T47D (cell line): Measurements from ENCODE around the gene ZSCAN1.
A peak's percentile ranks its signal among the peaks of the same experiment; 100 is the strongest.
"Not testable (repeated sequence)": the region's sequence is repeated elsewhere in the genome, so short reads cannot be mapped to it uniquely, and the experiment has no call there.

Source experiments
- DNase-seq, 2 experiments: peaks; one replicate each; pipeline versions ENCODE4 v3.0.0 to v3.0.0-alpha.2; 2011 to 2012; ENCODE audit warnings: low read depth in 1 of 2, low spot score in 1 of 2
- JUND ChIP-seq: IDR thresholded peaks from 2 replicates; pipeline ENCODE4 v1.6.1; 2012; ENCODE audit warnings: low read depth
- in situ Hi-C: cut with HindIII; loops from 2 replicates; pipeline ENCODE4 v1.10.0; 2016; ENCODE audit warnings: low sequenced_read_pairs, low pct_unique_long_range_greater_than_20kb

The ZSCAN1 gene

GRCh38 chr19:58033741-58034476 lies at the start of gene ZSCAN1:
Gene ZSCAN1 (plus strand): TSS chr19:58034025. CDS start chr19:58037837, 3,812 bp downstream.
- in situ Hi-C loops = no loop called here
- TF ChIP-seq JUND = no peak
- peak; percentile 83 to 95 for DNase-seq

GRCh38 chr19:57992841-57993240 lies 41.0 kb upstream of the ZSCAN1 start:
- TF ChIP-seq JUND = no peak
- in situ Hi-C loops = no loop called here

DNA sequence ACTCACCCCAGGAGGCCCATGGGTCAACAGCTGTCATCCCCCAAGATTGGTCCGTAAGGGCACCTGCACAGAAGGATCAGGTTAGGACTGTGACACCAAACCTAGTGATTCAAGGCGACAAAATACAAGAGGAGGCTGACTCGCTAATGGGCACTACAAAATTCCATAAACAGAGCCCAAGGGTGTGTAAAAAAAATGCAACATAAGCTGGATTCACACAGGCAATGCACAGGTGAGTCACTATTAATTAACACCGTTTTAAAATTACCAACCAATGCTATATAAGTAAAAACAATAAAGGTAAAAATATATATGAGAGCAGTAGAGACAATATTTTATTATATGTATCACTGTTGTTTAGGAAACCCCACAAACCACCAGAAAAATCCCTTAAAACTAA lies 33.1 kb upstream of the ZSCAN1 start:
- in situ Hi-C loops = no loop called here
- TF ChIP-seq JUND = no peak
- no peak for DNase-seq

More at GRCh38 chr19:57992841-57993240, 41.0 kb upstream of the ZSCAN1 start:
- DNase-seq = no peak

DNA sequence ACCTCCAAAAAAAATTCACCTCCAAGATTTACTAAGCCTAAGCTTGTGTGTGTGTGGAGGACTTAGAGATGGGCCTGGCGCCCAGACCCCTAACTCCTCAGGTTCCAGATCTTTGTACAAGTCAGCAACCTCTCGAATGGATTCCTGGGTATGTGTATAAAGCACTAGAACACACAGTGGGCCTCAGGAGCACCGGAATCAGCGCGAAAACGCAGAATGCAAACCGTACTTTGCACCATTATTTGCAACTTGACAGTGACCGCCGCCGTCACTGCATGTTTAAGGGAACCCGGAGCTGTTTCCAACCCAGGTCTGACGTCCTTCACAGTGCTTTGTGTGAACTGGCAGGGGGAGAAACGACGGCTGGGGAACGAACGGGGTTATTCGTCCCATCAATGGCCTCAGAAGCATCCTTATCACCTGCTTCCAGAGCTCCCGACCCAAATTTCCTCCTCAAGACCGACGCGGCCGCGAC lies 31.9 kb upstream of the ZSCAN1 start:
- peak in 1 of 2 experiments; percentile 12 for DNase-seq
- no peak for TF ChIP-seq JUND
- in situ Hi-C loops = no loop called here

GRCh38 chr19:58002384-58003173 lies 31.2 kb upstream of the ZSCAN1 start, which contains the start of gene ZNF606:
Gene ZNF606 (minus strand): TSS chr19:58002820. CDS start chr19:58001319, 1,501 bp downstream.
- in situ Hi-C loops = no loop called here
- peak; percentile 84 to 85 for DNase-seq
- no peak for TF ChIP-seq JUND

DNA sequence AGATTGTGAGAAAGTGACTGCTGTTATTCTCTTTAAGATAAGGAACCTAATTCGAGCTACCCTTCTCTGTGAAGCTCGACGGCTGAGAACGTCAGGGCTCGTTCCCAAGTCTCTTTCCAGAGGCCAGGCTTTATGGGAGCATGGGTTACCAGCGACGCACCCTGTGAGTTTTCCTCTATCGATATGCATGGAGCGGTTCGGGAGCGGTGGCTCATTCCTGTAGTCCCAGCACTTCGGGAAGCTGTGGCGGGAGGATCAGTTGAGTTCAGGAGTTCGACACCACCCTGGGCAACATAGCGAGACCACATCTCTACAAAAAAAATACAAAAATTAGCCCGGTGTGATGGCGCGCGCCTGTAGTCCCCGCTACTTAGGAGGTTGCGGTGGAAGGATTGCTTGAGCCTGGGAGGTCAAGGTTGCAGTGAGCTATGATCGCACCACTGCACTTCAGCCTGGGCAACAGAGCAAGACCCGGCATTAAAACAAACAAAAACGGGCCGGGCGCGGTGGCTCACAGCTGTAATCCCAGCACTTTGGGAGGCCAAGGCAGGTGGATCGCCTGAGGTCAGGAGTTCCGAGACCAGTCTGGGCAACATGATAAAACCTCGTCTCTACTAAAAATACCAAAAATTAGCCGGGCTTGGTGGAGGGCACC lies 30.5 kb upstream of the ZSCAN1 start:
- DNase-seq = no peak
- in situ Hi-C loops = no loop called here
- TF ChIP-seq JUND = no peak

DNA sequence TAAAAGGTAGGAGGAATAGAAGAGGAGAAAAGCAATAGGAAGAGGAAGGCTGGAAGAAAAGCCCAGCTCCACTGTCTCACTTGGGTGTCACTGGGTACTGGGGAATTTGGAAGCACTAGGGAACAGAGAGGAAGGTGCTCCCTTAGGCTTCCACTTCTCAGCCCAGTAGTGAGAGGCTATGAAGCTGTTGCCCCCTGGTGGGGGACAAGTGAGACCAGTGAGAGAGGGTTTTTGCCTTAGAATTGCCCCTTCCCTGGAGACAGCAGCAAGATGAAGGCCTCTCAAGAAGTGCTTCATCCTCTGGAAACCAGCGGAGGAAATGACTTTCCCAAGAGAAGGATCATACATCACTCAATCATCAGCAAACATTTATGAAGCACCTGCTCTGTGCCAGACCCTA lies 26.5 kb upstream of the ZSCAN1 start:
- in situ Hi-C loops = no loop called here
- no peak for TF ChIP-seq JUND
- DNase-seq = peak in 1 of 2 experiments; percentile 60

DNA sequence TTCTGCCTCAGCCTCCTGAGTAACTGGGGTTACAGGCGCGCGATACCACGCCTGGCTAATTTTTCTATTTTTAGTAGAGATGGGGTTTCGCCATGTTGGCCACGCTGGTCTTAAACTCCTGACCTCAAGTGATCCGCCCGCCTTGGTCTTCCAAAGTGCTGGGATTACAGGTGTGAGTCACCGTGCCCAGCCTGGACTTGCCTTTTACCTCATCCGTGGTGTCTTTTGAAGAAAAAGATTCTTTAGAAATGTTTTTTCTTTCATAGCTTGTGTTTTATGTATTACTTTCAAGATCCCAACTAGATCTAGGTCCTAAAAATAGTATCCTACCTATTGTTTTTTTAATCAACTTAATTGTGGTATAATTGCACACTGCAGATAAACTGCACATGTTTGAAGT lies 24.9 kb upstream of the ZSCAN1 start:
- in situ Hi-C loops, DNase-seq: not testable (repeated sequence)

DNA sequence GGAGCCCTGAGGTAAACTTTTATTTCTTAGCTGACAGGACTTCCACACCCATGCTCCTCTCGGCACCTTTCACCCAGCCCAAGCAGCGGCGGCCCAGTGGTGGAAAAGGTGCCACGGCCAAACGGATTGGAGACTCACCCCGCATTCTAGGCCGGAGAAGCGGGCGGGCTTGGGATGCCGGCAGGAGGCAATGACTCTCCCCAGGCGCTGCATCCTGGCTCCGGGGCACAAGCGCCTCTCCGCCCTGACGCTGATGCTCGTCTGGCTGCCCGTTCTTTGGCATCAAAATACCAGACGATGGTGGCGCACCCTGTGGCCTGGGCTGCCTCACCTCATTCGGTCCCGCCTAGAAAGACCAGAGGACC lies 24.5 kb upstream of the ZSCAN1 start:
- no peak for DNase-seq
- TF ChIP-seq JUND = no peak
- in situ Hi-C loops = no loop called here

- peak; percentile 59 to 92 for DNase-seq
- in situ Hi-C loops = no loop called here
- TF ChIP-seq JUND = no peak
Measured at GRCh38 chr19:58009666-58010301, 24.0 kb upstream of the ZSCAN1 start.

DNA sequence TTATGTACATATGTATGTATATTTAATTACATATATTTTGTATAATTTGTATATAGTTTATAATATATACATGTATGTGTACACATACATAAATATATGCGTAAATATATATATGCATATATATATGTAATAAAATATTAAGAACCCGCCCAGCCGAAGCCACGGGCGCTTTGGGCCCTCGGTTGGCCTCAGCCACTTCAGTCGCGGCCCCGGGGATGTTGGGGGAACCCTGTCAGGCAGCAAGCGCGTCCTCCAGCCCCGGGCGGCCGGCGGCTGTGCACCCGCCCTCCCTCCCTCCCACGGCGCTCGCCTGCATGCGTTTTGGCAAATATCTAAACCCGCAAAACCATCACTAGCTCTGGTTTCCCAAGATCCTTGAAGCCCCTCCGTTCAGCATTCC lies 23.3 kb upstream of the ZSCAN1 start:
- in situ Hi-C loops = no loop called here
- DNase-seq = peak in 1 of 2 experiments; percentile 24
- no peak for TF ChIP-seq JUND

DNA sequence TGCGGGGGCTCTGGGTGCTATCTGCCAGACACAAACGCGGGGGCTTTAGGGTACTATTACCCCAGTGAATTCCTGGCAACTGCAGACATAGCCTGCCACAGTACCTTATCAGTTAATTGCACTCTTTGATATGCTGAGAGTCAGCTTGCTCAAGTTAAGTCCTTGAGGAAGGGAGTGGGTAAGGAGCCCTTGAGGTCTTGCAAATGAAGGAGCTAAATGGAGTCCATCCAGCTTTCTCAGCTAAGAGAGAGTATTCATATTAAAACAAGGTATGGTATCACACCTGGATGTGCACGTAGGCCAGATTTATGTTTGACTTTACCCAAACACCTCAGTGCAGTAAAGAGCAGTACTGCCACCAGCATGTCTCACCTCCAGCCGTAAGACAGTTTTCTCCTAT lies 19.7 kb upstream of the ZSCAN1 start:
- no peak for TF ChIP-seq JUND
- DNase-seq = no peak
- in situ Hi-C loops = no loop called here
